Astrocyte (in vitro differentiated cells and primary cell): ENCODE results near the gene TRAPPC10. TPM values are rescaled to one million over a fixed set of nuclear protein-coding genes. Genes with fewer than 3 reads are reported as not detected.

ENCODE experiments used
- DNase-seq: peaks from one replicate; pipeline ENCODE4 v3.0.0-alpha.2; 2010; ENCODE audit warnings: low read depth
- FAIRE-seq: peaks from 2 replicates; lab custom pipeline; 2011; peaks lifted over from hg19 to GRCh38; lab: Jason Lieb, UNC
- H2AFZ ChIP-seq: 2 replicates; pipeline ENCODE4 v1.6.0; 2012; ENCODE audit warnings: low read depth, low read length, inconsistent platforms
- H3K27ac ChIP-seq: 2 replicates; pipeline ENCODE4 v1.5.1; 2011; ENCODE audit warnings: low read depth, low read length, inconsistent platforms
- H3K27me3 ChIP-seq: 2 replicates; pipeline ENCODE4 v1.6.0; 2011; ENCODE audit warnings: low read length, inconsistent platforms; ENCODE audit not compliant: insufficient read depth
- H3K36me3 ChIP-seq: 2 replicates; pipeline ENCODE4 v1.5.1; 2011; ENCODE audit warnings: low read length, inconsistent platforms; ENCODE audit not compliant: insufficient read depth
- H3K4me1 ChIP-seq: 2 replicates; pipeline ENCODE4 v1.5.1; 2011; ENCODE audit warnings: low read length, inconsistent platforms; ENCODE audit not compliant: insufficient read depth
- H3K4me2 ChIP-seq: 2 replicates; pipeline ENCODE4 v1.6.0; 2012; ENCODE audit warnings: low read length, inconsistent platforms
- H3K4me3 ChIP-seq: 2 replicates; pipeline ENCODE4 v1.5.1; 2011; ENCODE audit warnings: low read depth, mild to moderate bottlenecking, low read length, inconsistent platforms; ENCODE audit not compliant: insufficient read depth
- H3K79me2 ChIP-seq: 2 replicates; pipeline ENCODE4 v1.6.0; 2012; ENCODE audit warnings: mild to moderate bottlenecking, low read length, inconsistent platforms; ENCODE audit not compliant: insufficient read depth
- H3K9ac ChIP-seq: 2 replicates; pipeline ENCODE4 v1.6.0; 2012; ENCODE audit warnings: mild to moderate bottlenecking, low read length, inconsistent platforms
- H3K9me3 ChIP-seq: 2 replicates; pipeline ENCODE4 v1.5.1; 2012; ENCODE audit warnings: low read depth, mild to moderate bottlenecking, low read length, inconsistent platforms; ENCODE audit not compliant: insufficient read depth
- H4K20me1 ChIP-seq: 2 replicates; pipeline ENCODE4 v1.6.0; 2012; ENCODE audit warnings: low read length, inconsistent platforms; ENCODE audit not compliant: insufficient read depth
- H3K27ac Mint-ChIP-seq: one replicate; pipeline ENCODE4 v1.8.0; 2021; ENCODE audit warnings: mild to moderate bottlenecking, mixed read lengths; ENCODE audit not compliant: unreplicated experiment
- H3K27me3 Mint-ChIP-seq: one replicate; pipeline ENCODE4 v1.8.0; 2021; ENCODE audit warnings: low read depth, mixed read lengths; ENCODE audit not compliant: unreplicated experiment
- H3K36me3 Mint-ChIP-seq: one replicate; pipeline ENCODE4 v1.8.0; 2021; ENCODE audit warnings: low read depth, mixed read lengths; ENCODE audit not compliant: unreplicated experiment
- H3K4me1 Mint-ChIP-seq: one replicate; pipeline ENCODE4 v1.8.0; 2021; ENCODE audit warnings: low read depth, mixed read lengths; ENCODE audit not compliant: unreplicated experiment
- H3K4me3 Mint-ChIP-seq: one replicate; pipeline ENCODE4 v1.8.0; 2021; ENCODE audit warnings: mild to moderate bottlenecking, moderate library complexity, mixed read lengths; ENCODE audit not compliant: unreplicated experiment
- H3K9me3 Mint-ChIP-seq: one replicate; pipeline ENCODE4 v1.8.0; 2021; ENCODE audit warnings: mild to moderate bottlenecking, mixed read lengths; ENCODE audit not compliant: unreplicated experiment
- CTCF ChIP-seq: IDR thresholded peaks from 2 replicates; pipeline ENCODE4 v1.5.1; 2011; ENCODE audit warnings: low read depth, mild to moderate bottlenecking, inconsistent platforms, low read length, moderate library complexity; ENCODE audit not compliant: insufficient read depth
- EZH2 ChIP-seq: IDR thresholded peaks from 2 replicates; pipeline ENCODE4 v1.6.1; 2012; ENCODE audit warnings: mild to moderate bottlenecking, low read length, inconsistent platforms; ENCODE audit not compliant: insufficient read depth
- total RNA-seq: library from RNA; stranded (reverse); gene quantifications from 2 replicates; pipeline ENCODE4 v1.2.1, GENCODE V29; 2021

The TRAPPC10 gene
- total RNA-seq, 1 donor from 2014 or later, result 45.7 TPM

GRCh38 chr21:44067011-44067839, 55.1 kb downstream of the TRAPPC10 start:
- H3K79me2 ChIP-seq, result peaks cover 72% of the 10 kb centered on the region
- TF ChIP-seq EZH2 (no peak), CTCF (no peak)
- no peak overlapping the region for H3K4me3 ChIP-seq
- peaks cover 19% of the 10 kb centered on the region for H3K36me3 ChIP-seq
- peaks cover 85% of the 10 kb centered on the region for H4K20me1 ChIP-seq
- H3K4me3 Mint-ChIP-seq, result no peak overlapping the region
- H3K36me3 Mint-ChIP-seq, result peaks cover 32% of the 10 kb centered on the region
- no peak overlapping the region for H3K27ac ChIP-seq
- no peak overlapping the region for H3K4me2 ChIP-seq
- no peak overlapping the region for H3K9ac ChIP-seq
- H2AFZ ChIP-seq, result no peak overlapping the region
- H3K9me3 Mint-ChIP-seq, result no peaks in the 10 kb centered on the region
- no peaks in the 10 kb centered on the region for H3K4me1 ChIP-seq
- FAIRE-seq (no peak), DNase-seq (no peak)
- H3K27me3 Mint-ChIP-seq, result no peaks in the 10 kb centered on the region
- H3K9me3 ChIP-seq, result no peaks in the 10 kb centered on the region
- H3K27me3 ChIP-seq, result no peaks in the 10 kb centered on the region
- H3K4me1 Mint-ChIP-seq, result peaks cover 2% of the 10 kb centered on the region
- no peak overlapping the region for H3K27ac Mint-ChIP-seq

- no peak overlapping the region for H2AFZ ChIP-seq
- H3K36me3 ChIP-seq, result peaks cover 12% of the 10 kb centered on the region
- H3K4me1 Mint-ChIP-seq, result peaks cover 2% of the 10 kb centered on the region
- DNase-seq, result no peak
- H3K9me3 ChIP-seq, result no peaks in the 10 kb centered on the region
- FAIRE-seq, result no peak
- no peaks in the 10 kb centered on the region for H3K27me3 Mint-ChIP-seq
- no peak overlapping the region for H3K27ac ChIP-seq
- peaks cover 86% of the 10 kb centered on the region for H4K20me1 ChIP-seq
- H3K36me3 Mint-ChIP-seq, result peaks cover 21% of the 10 kb centered on the region
- H3K79me2 ChIP-seq, result peaks cover 68% of the 10 kb centered on the region
- H3K27me3 ChIP-seq, result no peaks in the 10 kb centered on the region
- H3K27ac Mint-ChIP-seq, result no peak overlapping the region
- H3K9ac ChIP-seq, result no peak overlapping the region
- no peak overlapping the region for H3K4me3 ChIP-seq
- no peak overlapping the region for H3K4me2 ChIP-seq
- no peaks in the 10 kb centered on the region for H3K9me3 Mint-ChIP-seq
- H3K4me1 ChIP-seq, result no peaks in the 10 kb centered on the region
- TF ChIP-seq EZH2 (no peak), CTCF (no peak)
- H3K4me3 Mint-ChIP-seq, result no peak overlapping the region
Observed at GRCh38 chr21:44070391-44070790, 58.3 kb downstream of the TRAPPC10 start.
